GM21390 (cell line): Measurements from ENCODE around the gene SYTL5.

ENCODE experiments used
- ATAC-seq: cut with Tn5 transposase; IDR thresholded peaks from one replicate; pipeline ENCODE4 v1.9.1; 2021; ENCODE audit not compliant: unreplicated experiment

SYTL5 gene

GRCh38 chrX:38087594-38087993 lies 81.2 kb downstream of the SYTL5 start:
- ATAC-seq, result no peak

DNA sequence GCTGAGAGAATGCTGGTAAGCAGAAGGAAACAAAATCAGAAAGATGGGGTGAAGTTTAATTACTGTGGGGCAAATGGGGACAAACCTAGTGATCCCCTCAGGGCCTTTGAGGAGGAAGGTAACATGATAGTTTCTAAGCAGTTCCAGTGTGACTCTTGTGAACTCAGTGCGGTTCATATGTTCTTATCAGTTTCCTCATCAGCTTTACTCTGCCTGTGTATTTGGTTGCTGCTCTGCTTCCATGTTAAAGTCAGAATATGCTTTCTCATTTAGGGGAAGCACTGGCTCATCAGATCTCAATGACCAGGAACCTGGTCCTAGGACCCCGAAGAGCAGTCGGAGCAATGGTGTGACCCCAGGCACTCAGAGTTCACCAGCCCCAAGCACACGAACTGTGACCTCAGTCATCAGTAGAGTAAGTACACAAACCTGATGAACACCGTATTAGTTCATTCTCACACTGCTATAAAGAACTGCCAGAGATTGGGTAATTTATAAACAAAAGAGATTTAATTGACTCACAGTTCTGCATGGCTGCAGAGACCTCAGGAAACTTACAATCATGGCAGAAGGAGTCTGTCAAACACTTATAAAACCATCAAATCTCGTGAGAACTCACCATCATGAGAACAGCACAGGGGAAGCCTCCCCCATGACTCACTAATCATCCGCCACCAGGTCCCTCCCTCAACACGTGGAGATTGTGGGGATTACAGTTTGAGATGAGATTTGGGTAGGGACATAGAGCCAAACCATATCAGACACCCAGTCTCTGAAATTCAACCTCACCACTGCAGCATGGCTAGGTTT lies 83.0 kb downstream of the SYTL5 start:
- ATAC-seq, result no peak

- ATAC-seq, result no peak
Measured at GRCh38 chrX:38095971-38096529, 89.7 kb downstream of the SYTL5 start.

GRCh38 chrX:38099688-38100087 lies 93.3 kb downstream of the SYTL5 start:
- ATAC-seq, result no peak

DNA sequence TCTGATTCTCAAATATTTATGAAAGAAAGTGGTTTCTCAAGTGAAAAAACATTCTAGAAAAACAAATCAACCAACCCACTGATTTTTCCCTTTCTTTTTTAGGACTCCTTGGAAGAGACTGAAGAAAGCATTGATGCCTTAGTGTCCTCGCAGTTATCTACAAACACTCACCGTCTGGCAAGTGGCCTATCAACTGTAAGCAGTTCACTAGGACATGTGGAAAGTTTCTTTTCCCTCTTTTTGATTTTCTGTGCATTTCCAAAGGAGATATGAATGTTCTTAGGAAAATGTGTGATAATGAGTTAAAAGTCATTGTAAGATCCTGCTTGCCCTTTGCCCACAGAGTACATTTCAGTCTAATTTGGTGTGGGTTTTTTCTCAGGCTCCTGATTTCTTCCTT lies 95.9 kb downstream of the SYTL5 start:
- ATAC-seq, result no peak

- no peak for ATAC-seq
Measured at GRCh38 chrX:38102875-38103274, 96.5 kb downstream of the SYTL5 start.

DNA sequence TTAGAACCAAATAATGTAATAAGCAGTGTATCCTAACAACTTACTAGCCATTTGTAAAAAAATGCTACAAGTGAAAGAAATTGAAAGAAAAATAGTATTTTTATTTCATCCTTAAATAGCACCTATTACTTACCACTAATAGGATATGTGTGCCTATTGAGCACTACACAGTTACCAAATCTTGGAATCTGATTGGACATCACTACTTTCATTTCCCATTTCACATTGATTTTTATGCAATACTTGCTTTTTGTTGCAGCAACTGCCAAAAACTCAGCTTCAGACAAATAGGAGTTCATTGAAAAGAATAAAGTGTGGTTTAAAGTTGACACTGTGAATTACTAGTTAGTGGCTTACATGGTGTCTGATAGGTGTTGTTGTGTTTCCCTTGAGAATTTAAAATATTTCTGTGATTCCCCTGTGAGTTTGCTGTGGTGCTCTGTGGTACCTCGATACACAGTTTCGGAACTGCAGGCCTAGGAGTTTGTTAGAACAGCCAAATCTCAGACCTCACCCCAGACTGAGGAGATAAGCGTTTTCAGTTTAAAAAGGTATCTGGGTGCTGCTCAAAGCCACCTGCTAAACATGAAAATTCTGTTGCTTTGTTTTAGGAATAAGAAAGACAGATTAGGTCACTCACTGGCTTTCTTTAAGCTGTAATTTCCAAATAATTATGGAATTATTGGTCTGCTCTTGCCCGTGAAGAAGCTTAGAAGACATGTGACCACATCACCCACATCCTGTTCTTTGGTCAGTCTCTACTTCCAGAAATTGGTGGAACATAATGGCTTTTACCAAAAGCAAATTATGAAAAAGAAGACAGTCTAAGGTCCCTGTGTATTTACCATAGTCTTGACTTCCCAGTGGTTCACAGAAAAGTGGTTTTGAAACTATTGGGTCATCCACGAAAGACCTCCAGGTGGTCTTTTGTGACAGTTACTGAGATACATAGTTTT lies 97.8 kb downstream of the SYTL5 start:
- peak; percentile 89 for ATAC-seq

DNA sequence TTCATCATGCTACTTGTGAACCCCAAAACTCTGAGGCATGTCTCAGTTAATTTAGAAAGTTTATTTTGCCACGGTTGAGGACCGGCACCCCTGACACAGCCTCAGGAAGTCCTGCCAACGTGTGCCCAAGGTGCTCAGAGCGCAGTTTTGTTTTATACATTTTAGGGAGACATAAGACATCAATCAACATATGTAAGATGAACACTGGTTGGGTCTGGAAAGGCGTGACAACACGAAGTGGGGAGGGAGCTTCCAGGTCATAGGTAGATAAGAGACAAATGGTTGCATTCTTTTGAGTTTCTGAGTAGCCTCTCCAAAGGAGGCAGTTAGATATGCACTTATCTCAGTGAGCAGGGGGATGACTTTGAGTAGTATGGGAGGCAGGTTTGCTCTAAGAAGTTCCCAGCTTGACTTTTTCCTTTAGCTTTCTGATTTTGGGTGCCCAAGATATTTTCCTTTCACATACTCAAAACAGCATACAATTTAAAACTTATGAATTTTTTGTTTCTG lies 98.9 kb downstream of the SYTL5 start:
- ATAC-seq, result no peak

DNA sequence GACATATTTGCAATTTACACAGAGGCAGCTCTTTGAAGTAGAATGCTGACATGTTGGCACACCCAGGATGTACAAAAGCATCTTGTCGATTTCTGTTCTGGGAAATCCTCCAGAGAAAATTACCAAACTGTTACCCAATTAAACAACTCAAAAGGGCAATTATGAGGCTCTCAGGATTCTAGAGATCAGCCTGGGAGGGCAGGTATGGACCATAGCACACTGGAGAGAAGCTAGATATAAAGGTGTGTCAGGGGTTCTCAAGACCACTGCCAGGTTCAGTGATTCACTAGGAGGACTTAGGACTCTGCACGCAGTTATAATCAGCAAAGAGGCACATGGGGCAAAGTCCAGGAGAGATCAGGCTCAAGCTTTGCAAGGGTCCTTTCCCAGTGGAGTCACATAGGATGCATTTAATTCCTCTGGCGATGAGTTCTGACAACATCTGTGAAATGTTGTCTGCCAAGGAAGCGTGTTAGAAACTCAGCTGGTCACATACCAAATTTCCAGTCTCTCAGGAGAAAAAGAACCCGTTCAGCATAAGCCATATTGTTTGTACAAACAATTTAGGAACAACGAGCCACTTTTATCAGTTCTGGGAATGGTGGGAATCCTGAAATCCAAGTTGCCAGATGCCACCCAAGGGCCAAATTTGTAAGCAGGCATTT lies 100.8 kb downstream of the SYTL5 start:
- no peak for ATAC-seq

DNA sequence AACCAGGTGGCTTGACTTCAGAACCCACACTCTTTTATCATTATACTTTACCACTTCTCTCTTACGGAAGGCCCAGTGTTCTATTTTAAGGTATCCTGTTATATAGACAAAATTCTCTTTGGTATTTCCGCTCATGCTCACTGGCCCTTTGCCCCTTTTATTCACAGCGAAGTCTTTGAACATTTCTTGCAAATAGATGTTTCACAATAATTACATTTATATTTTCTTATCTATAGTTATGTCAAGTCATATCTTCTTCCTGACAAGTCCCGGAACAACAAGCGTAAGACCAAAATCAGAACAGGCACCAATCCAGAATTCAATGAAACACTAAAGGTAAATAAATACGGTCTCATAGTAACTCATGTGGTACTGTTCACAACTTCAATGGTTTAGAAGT lies 102.0 kb downstream of the SYTL5 start:
- ATAC-seq, result no peak

DNA sequence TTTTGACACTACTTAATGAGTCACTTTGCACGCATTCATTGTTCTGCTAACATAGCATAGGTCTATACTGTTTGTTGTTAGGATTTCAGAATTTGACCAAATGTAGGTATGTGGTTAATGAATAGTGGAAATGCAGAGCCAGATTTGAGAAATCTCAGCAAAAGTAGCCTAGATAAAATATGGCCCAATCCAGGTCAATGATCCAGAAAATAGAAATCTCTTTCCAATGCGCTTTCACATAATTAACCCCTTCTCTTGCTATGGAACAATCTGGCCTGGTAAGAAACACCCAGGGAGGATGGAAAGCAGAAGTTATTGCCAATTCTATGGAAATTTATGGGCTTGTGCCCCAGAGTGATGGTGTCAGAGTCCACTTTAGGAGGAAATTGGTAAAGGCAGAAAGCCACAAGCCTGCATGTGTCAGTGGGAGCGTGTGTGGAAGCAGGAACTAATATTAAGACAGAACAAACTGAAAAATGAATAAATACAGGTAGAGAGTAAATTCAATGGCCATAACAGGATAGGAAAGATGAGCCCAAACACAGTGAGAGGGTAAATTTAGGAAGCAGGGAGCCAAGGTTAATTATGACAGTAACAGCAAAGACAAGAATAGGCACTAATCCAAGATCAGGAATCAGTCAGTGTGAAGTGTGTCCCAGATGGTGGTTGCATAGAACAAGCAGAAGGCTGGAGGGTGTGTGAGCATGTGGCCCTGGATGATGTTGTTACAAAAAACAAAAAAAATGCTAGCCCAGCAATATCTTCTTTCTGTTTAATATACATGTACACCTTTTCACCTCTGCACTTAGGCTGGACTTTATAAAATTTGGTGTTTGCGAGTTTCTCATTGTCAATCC lies 102.9 kb downstream of the SYTL5 start:
- ATAC-seq, result no peak

- no peak for ATAC-seq
Measured at GRCh38 chrX:38110231-38110630, 103.9 kb downstream of the SYTL5 start.

DNA sequence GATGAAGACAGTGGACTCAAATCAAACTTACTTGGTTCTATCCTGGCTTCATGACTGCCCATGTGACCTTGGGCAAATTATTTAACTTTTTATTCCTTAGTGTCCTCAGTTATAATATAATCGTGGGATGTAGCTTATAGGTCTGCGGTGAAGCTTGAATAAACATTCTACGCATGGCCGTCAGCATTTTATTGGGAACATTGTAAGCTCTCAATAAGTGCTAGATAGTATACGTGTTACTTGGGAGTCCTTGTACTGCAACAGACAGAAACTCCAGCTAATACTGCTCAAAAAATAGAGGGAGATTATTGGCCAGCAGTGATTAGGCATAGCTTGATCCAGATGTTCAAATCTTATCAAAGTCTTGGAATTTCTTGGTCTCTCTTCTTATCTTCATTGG lies 104.8 kb downstream of the SYTL5 start:
- ATAC-seq, result no peak

DNA sequence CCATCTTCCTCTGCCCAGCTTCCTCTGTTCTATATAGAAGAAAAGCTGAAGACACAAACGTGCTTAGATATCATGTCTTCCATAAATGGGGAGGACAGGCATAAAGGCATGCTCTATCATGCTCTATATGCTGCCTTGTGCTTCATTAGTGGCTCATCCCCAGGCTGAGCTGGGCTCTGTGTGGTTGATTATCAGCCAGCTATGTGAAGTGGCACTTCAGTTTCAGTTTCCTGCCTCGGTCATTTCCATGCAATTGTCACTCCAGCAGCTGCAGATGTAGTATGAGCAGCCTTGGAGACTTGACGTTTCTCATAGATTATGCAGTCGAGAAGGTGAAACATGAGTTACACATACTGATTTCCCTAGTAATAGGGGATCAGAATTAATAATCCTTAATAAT lies 106.2 kb downstream of the SYTL5 start:
- ATAC-seq, result peak; percentile 60

DNA sequence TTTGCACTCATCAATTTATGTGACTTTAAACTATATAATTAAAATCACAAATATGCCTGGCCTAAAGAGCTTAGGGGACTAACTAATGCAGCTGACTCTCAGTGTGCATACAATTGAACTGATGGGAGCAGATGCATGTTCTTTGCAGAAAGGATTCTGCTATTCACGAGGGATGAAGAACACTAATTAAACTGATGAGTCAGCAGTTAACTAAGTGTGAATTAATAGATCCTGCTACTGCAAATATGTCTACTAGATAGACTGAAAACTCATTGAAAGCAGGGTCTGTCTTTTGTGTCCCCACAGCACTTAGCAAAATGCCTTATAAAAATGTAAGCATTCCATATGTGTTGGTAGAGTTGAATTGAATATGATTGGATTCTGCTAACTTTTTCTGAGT lies 110.4 kb downstream of the SYTL5 start:
- ATAC-seq, result no peak

- ATAC-seq, result no peak
Measured at GRCh38 chrX:38117485-38117884, 111.1 kb downstream of the SYTL5 start.

DNA sequence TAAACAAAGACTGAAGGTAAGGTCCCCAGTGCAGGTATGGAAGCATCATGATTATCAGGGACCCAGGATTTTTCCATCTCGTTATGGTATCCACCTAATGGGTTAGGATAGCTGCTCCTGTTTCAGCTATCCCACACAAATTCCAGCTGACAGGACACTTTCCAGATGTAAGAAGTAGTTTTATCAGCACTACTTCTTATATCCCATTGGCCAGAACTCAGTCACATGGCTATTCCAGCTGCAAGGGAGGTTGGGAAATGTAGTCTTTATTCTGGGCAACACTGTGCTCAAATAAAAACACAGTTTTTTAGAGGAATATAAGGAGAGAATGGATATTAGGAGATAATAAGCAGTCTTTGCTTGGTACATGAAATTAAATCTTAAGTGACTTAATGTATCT lies 117.6 kb downstream of the SYTL5 start:
- ATAC-seq, result no peak

GRCh38 chrX:38126179-38126578 lies 119.8 kb downstream of the SYTL5 start:
- ATAC-seq, result no peak

- ATAC-seq, result no peak
Measured at GRCh38 chrX:38127961-38128360, 121.6 kb downstream of the SYTL5 start.

GRCh38 chrX:38129366-38129765 lies 123.0 kb downstream of the SYTL5 start:
- ATAC-seq, result no peak
